Caco-2 (cell line): ENCODE measurements around the gene KITLG. TPM values are rescaled to one million over a fixed set of nuclear protein-coding genes. Genes with fewer than 3 reads are reported as not detected.
A peak's percentile ranks its signal among the peaks of the same experiment; 100 is the strongest.

ENCODE experiments used
- BruUV-seq: library from RNA; stranded (reverse); fragments of 400-500 nt; replicated peaks from 2 replicates; lab custom pipeline; 2021; lab: Mats Ljungman, UMichigan
- CTCF ChIA-PET: fragments of 300-600 bp; sonication (Branson Sonifier 250); formaldehyde crosslinking; loops from one replicate; lab custom pipeline; 2022; ENCODE audit warnings: antibody characterized with exemption; lab: Charles Lee
- POLR2A ChIA-PET: fragments of 300-600 bp; sonication (Branson Sonifier 250); formaldehyde crosslinking; loops from one replicate; lab custom pipeline; 2022; ENCODE audit warnings: antibody characterized with exemption; lab: Charles Lee
- DNase-seq, 2 experiments: peaks; one replicate each; pipeline versions ENCODE4 v3.0.0 to v3.0.0-alpha.2; 2020 to 2022
- H3K27me3 ChIP-seq: replicated peaks from 2 replicates; pipeline ENCODE4 v1.6.0; 2011; ENCODE audit warnings: low read length; ENCODE audit not compliant: control insufficient read depth, insufficient read depth
- H3K36me3 ChIP-seq: 2 replicates; pipeline ENCODE4 v1.5.1; 2011; ENCODE audit warnings: low read length; ENCODE audit not compliant: control insufficient read depth, insufficient read depth
- H3K4me1 ChIP-seq: fragments of 250-450 bp; sonication (Bioruptor Pico); 2 replicates; pipeline ENCODE4 v1.5.1; 2020; ENCODE audit warnings: mild to moderate bottlenecking
- H3K4me3 ChIP-seq: 2 replicates; pipeline ENCODE4 v1.5.1; 2011; ENCODE audit warnings: low read depth, mild to moderate bottlenecking, control low read depth, low read length
- H3K9me3 ChIP-seq: fragments of 250-450 bp; sonication (Bioruptor Pico); 2 replicates; pipeline ENCODE4 v1.5.1; 2020; ENCODE audit warnings: mild to moderate bottlenecking, moderate library complexity
- H3K27ac Mint-ChIP-seq: one replicate; pipeline ENCODE4 v1.8.0; 2022; ENCODE audit warnings: mixed read lengths; ENCODE audit not compliant: unreplicated experiment
- H3K27me3 Mint-ChIP-seq: one replicate; pipeline ENCODE4 v1.8.0; 2022; ENCODE audit warnings: mixed read lengths; ENCODE audit not compliant: insufficient read depth, unreplicated experiment
- H3K36me3 Mint-ChIP-seq: one replicate; pipeline ENCODE4 v1.8.0; 2022; ENCODE audit warnings: mild to moderate bottlenecking, mixed read lengths; ENCODE audit not compliant: insufficient read depth, unreplicated experiment
- H3K4me1 Mint-ChIP-seq: one replicate; pipeline ENCODE4 v1.8.0; 2022; ENCODE audit warnings: low read depth, mixed read lengths; ENCODE audit not compliant: unreplicated experiment
- H3K4me3 Mint-ChIP-seq: one replicate; pipeline ENCODE4 v1.8.0; 2022; ENCODE audit warnings: mild to moderate bottlenecking, moderate library complexity, mixed read lengths; ENCODE audit not compliant: unreplicated experiment
- H3K9me3 Mint-ChIP-seq: one replicate; pipeline ENCODE4 v1.8.0; 2022; ENCODE audit warnings: mixed read lengths; ENCODE audit not compliant: unreplicated experiment
- intact Hi-C: fragments of 100-400 bp; cut with micrococcal nuclease; formaldehyde crosslinking; loops from one replicate; pipeline ENCODE4 v1.10.0; 2022; ENCODE audit not compliant: unreplicated experiment
- total RNA-seq: library from RNA; stranded (reverse); gene quantifications from 2 replicates; pipeline ENCODE4 v1.2.3, GENCODE V29; 2022
- TF ChIP-seq, protein P1 (sequence below), 2 experiments: fragments of 200-600 bp in 1 of 2; IDR thresholded peaks; 1 replicate in 1 of 2; 2 replicates in 1 of 2; pipeline versions ENCODE4 v1.5.1 to v1.8.0; 2011 to 2022; ENCODE audit warnings: antibody characterized with exemption in 1 of 2, control low read depth in 1 of 2, inconsistent platforms in 1 of 2, low read depth in 1 of 2, low read length in 1 of 2, mild to moderate bottlenecking in 1 of 2, moderate library complexity in 1 of 2; ENCODE audit not compliant: insufficient read depth in 1 of 2, severe bottlenecking in 1 of 2, unreplicated experiment in 1 of 2

The KITLG gene
- total RNA-seq, 1 experiment from 2014 or later = 200 TPM

- Mint-ChIP-seq H3K4me1 (peaks cover 21% of the 10 kb centered on the region), H3K36me3 (peaks cover 89% of the 10 kb centered on the region), H3K4me3 (no peak overlapping the region), H3K27me3 (no peaks in the 10 kb centered on the region), H3K27ac (no peak overlapping the region), H3K9me3 (peaks cover 8% of the 10 kb centered on the region)
- POLR2A ChIA-PET = no interaction called here
- peaks cover 2% of the 10 kb centered on the region; the same call in 1 of the 2 replicates for H3K36me3 ChIP-seq
- TF ChIP-seq, protein P1, sequence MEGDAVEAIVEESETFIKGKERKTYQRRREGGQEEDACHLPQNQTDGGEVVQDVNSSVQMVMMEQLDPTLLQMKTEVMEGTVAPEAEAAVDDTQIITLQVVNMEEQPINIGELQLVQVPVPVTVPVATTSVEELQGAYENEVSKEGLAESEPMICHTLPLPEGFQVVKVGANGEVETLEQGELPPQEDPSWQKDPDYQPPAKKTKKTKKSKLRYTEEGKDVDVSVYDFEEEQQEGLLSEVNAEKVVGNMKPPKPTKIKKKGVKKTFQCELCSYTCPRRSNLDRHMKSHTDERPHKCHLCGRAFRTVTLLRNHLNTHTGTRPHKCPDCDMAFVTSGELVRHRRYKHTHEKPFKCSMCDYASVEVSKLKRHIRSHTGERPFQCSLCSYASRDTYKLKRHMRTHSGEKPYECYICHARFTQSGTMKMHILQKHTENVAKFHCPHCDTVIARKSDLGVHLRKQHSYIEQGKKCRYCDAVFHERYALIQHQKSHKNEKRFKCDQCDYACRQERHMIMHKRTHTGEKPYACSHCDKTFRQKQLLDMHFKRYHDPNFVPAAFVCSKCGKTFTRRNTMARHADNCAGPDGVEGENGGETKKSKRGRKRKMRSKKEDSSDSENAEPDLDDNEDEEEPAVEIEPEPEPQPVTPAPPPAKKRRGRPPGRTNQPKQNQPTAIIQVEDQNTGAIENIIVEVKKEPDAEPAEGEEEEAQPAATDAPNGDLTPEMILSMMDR (IDR thresholded peaks at IDR 0.05; ENCODE audit: insufficient read depth in 1 of 2, low read depth in 1 of 2, low read length in 1 of 2, severe bottlenecking in 1 of 2, unreplicated experiment in 1 of 2) = no peak
- CTCF ChIA-PET = no interaction called here
- H3K4me3 ChIP-seq = no peak overlapping the region
- no peaks in the 10 kb centered on the region for H3K9me3 ChIP-seq
- H3K27me3 ChIP-seq = no peaks in the 10 kb centered on the region
- BruUV-seq = no TSS peak
- H3K4me1 ChIP-seq = peaks cover 33% of the 10 kb centered on the region
- intact Hi-C loops = no loop called here
- DNase-seq = no peak
Measured at GRCh38 chr12:88546853-88547252, 33.4 kb downstream of the KITLG start.

- TF ChIP-seq, protein P1 (IDR thresholded peaks at IDR 0.05; ENCODE audit: insufficient read depth in 1 of 2, low read depth in 1 of 2, low read length in 1 of 2, severe bottlenecking in 1 of 2, unreplicated experiment in 1 of 2) = no peak
- H3K27me3 Mint-ChIP-seq = no peaks in the 10 kb centered on the region
- peaks cover 3% of the 10 kb centered on the region for H3K36me3 ChIP-seq
- ChIA-PET POLR2A (no interaction called here), CTCF (no interaction called here)
- DNase-seq = no peak
- peaks cover 8% of the 10 kb centered on the region for H3K9me3 Mint-ChIP-seq
- H3K27ac Mint-ChIP-seq = no peak overlapping the region
- H3K27me3 ChIP-seq = no peaks in the 10 kb centered on the region
- BruUV-seq = no TSS peak
- H3K9me3 ChIP-seq = no peaks in the 10 kb centered on the region
- peaks cover 89% of the 10 kb centered on the region for H3K36me3 Mint-ChIP-seq
- no peak overlapping the region for H3K4me3 ChIP-seq
- H3K4me1 ChIP-seq = peaks cover 27% of the 10 kb centered on the region
- intact Hi-C loops = no loop called here
- H3K4me3 Mint-ChIP-seq = no peak overlapping the region
- peaks cover 21% of the 10 kb centered on the region for H3K4me1 Mint-ChIP-seq
Measured at GRCh38 chr12:88546226-88546625, 34.0 kb downstream of the KITLG start.

DNA sequence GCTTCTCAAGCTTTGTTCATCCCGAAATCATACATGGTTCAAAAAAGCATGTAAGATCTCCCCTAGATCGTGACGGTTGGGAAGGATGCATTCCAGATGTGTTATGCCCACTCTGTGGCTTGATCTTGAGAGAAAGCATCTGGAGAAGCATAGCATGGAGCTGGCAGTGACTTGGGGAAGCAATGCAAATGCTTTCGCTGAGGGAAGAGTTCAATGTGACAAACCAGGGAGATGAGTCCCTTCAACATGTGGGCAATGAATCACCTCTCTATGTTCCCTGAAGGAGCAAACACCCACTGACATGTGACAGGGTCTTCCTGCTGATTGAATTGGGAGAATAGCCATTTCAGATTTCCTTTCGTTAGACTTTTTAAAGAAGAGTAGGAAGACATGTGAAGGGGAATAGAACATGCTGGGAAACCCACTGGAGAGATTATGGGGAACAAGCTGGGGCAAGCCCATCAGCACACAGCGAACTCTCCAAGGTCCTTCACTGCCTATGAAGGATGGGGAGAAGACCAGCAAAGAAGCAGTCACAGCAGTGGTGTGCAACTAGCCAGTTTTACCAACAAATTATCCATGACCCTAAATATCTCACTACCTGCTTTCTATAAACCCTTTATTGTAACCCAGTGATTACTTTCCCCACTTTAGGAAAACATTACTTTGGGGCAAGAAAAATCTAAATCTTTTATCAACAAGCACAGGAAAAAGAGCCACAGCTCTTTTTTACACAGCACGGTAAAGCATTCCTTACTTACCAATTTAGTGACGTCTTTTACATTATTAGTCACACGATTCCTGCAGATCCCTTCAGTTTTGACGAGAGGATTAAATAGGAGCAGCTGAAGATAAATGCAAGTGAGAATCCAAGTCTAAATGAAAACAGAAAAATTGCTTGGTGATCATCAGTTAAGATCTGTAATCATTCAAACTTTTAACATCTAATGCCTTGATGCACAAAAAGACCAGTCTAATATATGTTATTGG lies 35.0 kb downstream of the KITLG start:
- no peak overlapping the region for H3K4me3 ChIP-seq
- no TSS peak for BruUV-seq
- POLR2A ChIA-PET = no interaction called here
- H3K4me3 Mint-ChIP-seq = no peak overlapping the region
- H3K27me3 Mint-ChIP-seq = no peaks in the 10 kb centered on the region
- H3K27ac Mint-ChIP-seq = peak overlapping the region; percentile 27
- CTCF ChIA-PET = no interaction called here
- intact Hi-C loops = no loop called here
- H3K27me3 ChIP-seq = no peaks in the 10 kb centered on the region
- TF ChIP-seq, protein P1 (IDR thresholded peaks at IDR 0.05; ENCODE audit: insufficient read depth in 1 of 2, low read depth in 1 of 2, low read length in 1 of 2, severe bottlenecking in 1 of 2, unreplicated experiment in 1 of 2) = no peak
- peaks cover 94% of the 10 kb centered on the region for H3K36me3 Mint-ChIP-seq
- DNase-seq = no peak
- H3K4me1 Mint-ChIP-seq = peaks cover 19% of the 10 kb centered on the region
- H3K36me3 ChIP-seq = peaks cover 3% of the 10 kb centered on the region
- peaks cover 18% of the 10 kb centered on the region for H3K4me1 ChIP-seq
- H3K9me3 ChIP-seq = no peaks in the 10 kb centered on the region
- peaks cover 8% of the 10 kb centered on the region for H3K9me3 Mint-ChIP-seq
